K562 (cell line): ENCODE data around the gene MKNK2. TPM values are rescaled to one million over a fixed set of nuclear protein-coding genes. Genes with fewer than 3 reads are reported as not detected.

ENCODE experiments used
- DDX20 ChIP-seq: fragments of 450-650 bp; IDR thresholded peaks from 2 replicates; pipeline ENCODE4 v1.6.1; 2016; ENCODE audit warnings: missing genetic modification characterization, low read depth, mild to moderate bottlenecking, missing compliant biosample characterization, moderate library complexity
- ETV1 ChIP-seq: fragments of 450-650 bp; conservative IDR thresholded peaks from 2 replicates; pipeline ENCODE4 v1.6.1; 2016; ENCODE audit warnings: missing genetic modification characterization, control low read depth, low read depth, missing compliant biosample characterization
- FIP1L1 ChIP-seq: fragments of 200-400 bp; formaldehyde crosslinking; IDR thresholded peaks from 2 replicates; pipeline ENCODE4 v1.6.1; 2018; ENCODE audit warnings: mild to moderate bottlenecking, low read depth, low read length; ENCODE audit not compliant: poor library complexity, severe bottlenecking
- NRF1 ChIP-seq, 2 experiments: fragments of 450-650 bp; IDR thresholded peaks in 1 of 2; conservative IDR thresholded peaks in 1 of 2; 2 replicates each; pipeline ENCODE4 v1.6.1; 2014; ENCODE audit warnings: mild to moderate bottlenecking in 2 of 2
- PCBP2 ChIP-seq: fragments of 200-400 bp; formaldehyde crosslinking; IDR thresholded peaks from 2 replicates; pipeline ENCODE4 v1.6.1; 2018; ENCODE audit warnings: low read length, low read depth, mild to moderate bottlenecking, moderate library complexity; ENCODE audit not compliant: poor library complexity, severe bottlenecking
- RERE ChIP-seq: sonication (generic); formaldehyde crosslinking; IDR thresholded peaks from 2 replicates; pipeline ENCODE4 v1.8.0; 2023; ENCODE audit warnings: missing genetic modification reagents, mild to moderate bottlenecking, borderline replicate concordance
- TAF7 ChIP-seq: fragments of 450-650 bp; IDR thresholded peaks from 2 replicates; pipeline ENCODE4 v1.6.1; 2016; ENCODE audit warnings: missing genetic modification characterization, missing compliant biosample characterization
- ZC3H11A ChIP-seq: IDR thresholded peaks from 2 replicates; pipeline ENCODE4 v1.6.1; 2012; ENCODE audit warnings: low read depth, low read length, improper control_type of control experiment
- ZNF407 ChIP-seq: fragments of 450-650 bp; IDR thresholded peaks from 2 replicates; pipeline ENCODE4 v1.6.1; 2016; ENCODE audit warnings: low read depth
- ZNF41 ChIP-seq: fragments of 250-450 bp; sonication (Bioruptor Pico); conservative IDR thresholded peaks from 2 replicates; pipeline ENCODE4 v1.4.0; 2020; ENCODE audit warnings: mild to moderate bottlenecking
- polyA plus RNA-seq, 8 experiments: library from polyadenylated mRNA; depleted of rRNA in 4 of 8; stranded (reverse) in 5 of 8; unstranded in 3 of 8; fragments of >200 nt; fragmentation: Nextera tagmentation in 2 of 8; fragmentation: Illumina TruSeq in 1 of 8; extraction: Ambion mirVana in 2 of 8; extraction: Trizol in 1 of 8; gene quantifications; 2 replicates each; pipeline versions ENCODE4 v1.2.1 to v1.2.3, GENCODE V29; 2011 to 2014; ENCODE audit warnings: inconsistent platforms in 1 of 8, missing spikeins in 1 of 8
- total RNA-seq, 7 experiments: library from RNA; depleted of rRNA in 6 of 7; stranded (reverse); fragments of >200 nt in 6 of 7; fragmentation: Illumina TruSeq in 2 of 7; extraction: Trizol in 2 of 7; gene quantifications; 2 replicates each; pipeline versions ENCODE4 v1.2.1 to v1.2.3, GENCODE V29; 2011 to 2021; ENCODE audit warnings: low replicate concordance in 1 of 7
- TF ChIP-seq, protein P1 (sequence below): sonication (generic); formaldehyde crosslinking; IDR thresholded peaks from 2 replicates; pipeline ENCODE4 v1.8.0; 2022; ENCODE audit warnings: mild to moderate bottlenecking, missing genetic modification reagents

MKNK2 gene
- total and polyA plus RNA-seq, 9 of the 15 experiments (the other 6 are each of a cell fraction or from before 2014, with no cell fraction given) = 5.1 to 191 (median 51.9) TPM

- TF ChIP-seq ZNF407 = no peak
- TF ChIP-seq FIP1L1 = no peak
- TF ChIP-seq PCBP2 = no peak
- TF ChIP-seq, protein P1, sequence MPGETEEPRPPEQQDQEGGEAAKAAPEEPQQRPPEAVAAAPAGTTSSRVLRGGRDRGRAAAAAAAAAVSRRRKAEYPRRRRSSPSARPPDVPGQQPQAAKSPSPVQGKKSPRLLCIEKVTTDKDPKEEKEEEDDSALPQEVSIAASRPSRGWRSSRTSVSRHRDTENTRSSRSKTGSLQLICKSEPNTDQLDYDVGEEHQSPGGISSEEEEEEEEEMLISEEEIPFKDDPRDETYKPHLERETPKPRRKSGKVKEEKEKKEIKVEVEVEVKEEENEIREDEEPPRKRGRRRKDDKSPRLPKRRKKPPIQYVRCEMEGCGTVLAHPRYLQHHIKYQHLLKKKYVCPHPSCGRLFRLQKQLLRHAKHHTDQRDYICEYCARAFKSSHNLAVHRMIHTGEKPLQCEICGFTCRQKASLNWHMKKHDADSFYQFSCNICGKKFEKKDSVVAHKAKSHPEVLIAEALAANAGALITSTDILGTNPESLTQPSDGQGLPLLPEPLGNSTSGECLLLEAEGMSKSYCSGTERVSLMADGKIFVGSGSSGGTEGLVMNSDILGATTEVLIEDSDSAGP (CRISPR knock-in tag) = no peak
- TF ChIP-seq ZNF41 (CRISPR knock-in tag) = no peak
- TF ChIP-seq ZC3H11A = no peak
- TF ChIP-seq TAF7 (tag) = no peak
- no peak for TF ChIP-seq RERE (CRISPR knock-in tag)
- TF ChIP-seq ETV1 (tag) = no peak
- peak; percentile 98; a peak in 2 of 4 replicates for TF ChIP-seq NRF1 (conservative IDR thresholded peaks at IDR 0.05 in 1 of 2, IDR thresholded peaks at IDR 0.05 in 1 of 2)
- TF ChIP-seq DDX20 (tag) = no peak
Observed at GRCh38 chr19:2060884-2061494, 9.9 kb upstream of the MKNK2 start (continued).
